ENCODE results near the gene C1QA.

The C1QA gene

GRCh38 chr1:22676916-22677583 lies 40.6 kb downstream of the C1QA start:
- no peak for DNase-seq

- DNase-seq = no peak
Measured at GRCh38 chr1:22677931-22678896, 41.8 kb downstream of the C1QA start.

- no peak for DNase-seq
Measured at GRCh38 chr1:22680726-22681125, 44.3 kb downstream of the C1QA start.

- DNase-seq = no peak
Measured at GRCh38 chr1:22681556-22682276, 45.3 kb downstream of the C1QA start.

- no peak for DNase-seq
Measured at GRCh38 chr1:22683547-22683946, 47.1 kb downstream of the C1QA start.

GRCh38 chr1:22685591-22686059 lies 49.2 kb downstream of the C1QA start:
- no peak for DNase-seq

- DNase-seq = no peak
Measured at GRCh38 chr1:22687191-22687590, 50.8 kb downstream of the C1QA start.

- no peak for DNase-seq
Measured at GRCh38 chr1:22688466-22688865, 52.0 kb downstream of the C1QA start.

Data from activated naive CD4-positive, alpha-beta T cell treated with Interleukin-2 at 50 U/mL for 16 hours (primary cell).